ENCODE data around the gene SSBP3.
"Not testable (repeated sequence)": the region's sequence is repeated elsewhere in the genome, so short reads cannot be mapped to it uniquely, and the experiment has no call there.

SSBP3 gene

DNA sequence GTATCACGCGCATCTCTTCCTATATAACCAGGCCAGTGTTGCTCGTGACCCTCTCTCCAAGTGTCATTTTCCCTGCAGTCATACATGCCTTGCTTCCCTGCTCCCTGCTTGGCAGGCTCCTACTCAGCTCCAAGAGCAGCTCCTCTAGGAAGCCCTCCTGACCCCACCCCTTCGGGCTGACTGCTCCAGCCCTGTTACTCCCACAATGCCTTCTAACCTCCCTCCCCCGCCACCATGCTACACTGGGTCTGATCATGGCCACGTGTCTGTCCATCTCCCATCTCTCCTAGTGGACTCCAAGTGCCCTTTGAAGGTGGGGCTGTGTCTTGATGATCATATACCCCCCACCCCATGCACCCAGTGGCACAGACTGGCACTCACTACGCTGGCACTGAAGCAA lies 161.5 kb downstream of the SSBP3 start:
- DNase-seq (ENCODE audit: low spot score) = no peak

DNA sequence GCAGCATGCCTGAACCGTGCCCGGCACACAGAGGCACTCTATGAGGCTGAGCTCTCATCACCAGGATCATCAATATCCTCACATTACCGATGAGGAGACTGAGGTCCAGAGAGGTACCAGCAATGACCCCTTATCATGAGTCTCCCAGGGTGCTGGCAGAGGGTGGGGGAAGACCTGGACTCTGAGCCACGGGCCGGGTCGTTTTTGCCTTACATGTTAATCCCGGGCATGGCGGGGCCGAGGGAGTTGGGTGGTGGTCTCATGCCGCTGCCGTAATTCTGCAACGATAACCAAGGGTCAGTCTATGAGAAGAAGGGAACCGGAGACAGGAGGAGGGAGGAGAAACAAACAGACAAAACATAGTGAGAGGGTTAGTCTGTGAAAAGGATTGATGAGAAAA lies 163.2 kb downstream of the SSBP3 start:
- no peak for DNase-seq (ENCODE audit: low spot score)

DNA sequence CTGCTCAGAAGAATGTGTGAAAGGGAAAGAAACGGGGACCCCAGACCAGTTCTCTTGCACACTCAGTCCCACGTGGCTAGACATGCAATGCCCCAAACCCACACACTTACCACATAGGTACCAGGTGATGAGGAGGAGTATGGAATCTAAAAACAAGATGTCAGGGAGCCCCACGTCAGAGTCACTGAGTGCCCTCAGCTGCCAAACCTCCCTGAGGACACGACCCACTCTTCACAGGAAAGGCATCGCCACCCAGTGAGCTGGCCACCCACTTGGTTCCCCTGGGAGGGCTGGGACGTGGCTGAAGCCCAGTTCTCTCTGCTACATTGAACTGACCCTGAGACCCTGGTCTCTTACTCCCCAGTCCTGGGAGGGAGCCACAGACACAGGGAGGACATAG lies 164.8 kb downstream of the SSBP3 start:
- DNase-seq (ENCODE audit: low spot score) = no peak

DNA sequence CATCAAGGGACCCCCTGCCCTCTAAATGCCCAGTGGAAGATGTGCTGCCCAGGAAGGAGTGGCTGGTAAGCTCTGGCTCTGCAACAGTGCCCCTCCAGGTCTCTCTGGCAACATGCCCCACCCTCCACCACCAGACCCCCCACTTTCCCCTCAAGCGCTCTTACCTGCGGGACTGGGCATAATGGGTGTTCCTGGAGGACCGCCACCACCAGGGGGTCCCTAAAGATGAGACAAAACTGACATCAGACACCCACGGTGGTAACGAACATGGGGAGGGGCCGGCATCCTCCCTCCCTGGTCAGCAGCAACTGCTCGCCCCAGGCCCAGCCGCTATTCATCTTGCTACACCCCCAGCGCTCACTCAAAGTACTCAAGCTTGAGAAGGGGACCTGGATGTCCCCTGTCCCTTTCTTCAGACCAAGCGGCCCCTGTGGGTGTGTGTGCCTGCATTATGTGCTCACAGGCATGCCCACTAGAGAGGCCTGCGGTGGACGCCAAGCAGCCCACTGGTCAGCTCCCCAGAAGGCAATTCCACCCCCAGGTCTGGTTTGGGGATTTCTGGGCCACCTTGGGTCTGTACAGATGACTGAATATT lies 165.4 kb downstream of the SSBP3 start:
- no peak for DNase-seq (ENCODE audit: low spot score)

DNA sequence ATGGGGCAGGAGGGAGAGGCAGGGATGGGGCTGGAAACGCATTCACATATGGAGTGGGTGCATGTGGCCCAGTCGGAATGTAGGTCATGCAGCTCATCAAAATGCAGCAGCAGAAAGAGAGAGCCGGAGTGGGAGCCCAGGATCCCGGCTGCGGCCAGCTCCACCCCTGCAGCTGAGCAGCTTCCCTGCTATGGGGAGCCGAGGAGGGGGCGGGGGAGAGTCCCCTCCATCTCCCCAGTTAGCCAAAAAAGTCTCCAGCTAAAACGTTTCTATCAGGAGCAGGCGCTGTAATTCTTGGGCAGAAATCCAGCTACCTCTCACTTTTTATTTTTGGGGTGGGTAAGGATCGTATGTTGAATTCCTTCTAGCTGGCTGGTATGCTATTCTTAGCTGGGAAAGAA lies 166.6 kb downstream of the SSBP3 start:
- DNase-seq (ENCODE audit: low spot score) = no peak

DNA sequence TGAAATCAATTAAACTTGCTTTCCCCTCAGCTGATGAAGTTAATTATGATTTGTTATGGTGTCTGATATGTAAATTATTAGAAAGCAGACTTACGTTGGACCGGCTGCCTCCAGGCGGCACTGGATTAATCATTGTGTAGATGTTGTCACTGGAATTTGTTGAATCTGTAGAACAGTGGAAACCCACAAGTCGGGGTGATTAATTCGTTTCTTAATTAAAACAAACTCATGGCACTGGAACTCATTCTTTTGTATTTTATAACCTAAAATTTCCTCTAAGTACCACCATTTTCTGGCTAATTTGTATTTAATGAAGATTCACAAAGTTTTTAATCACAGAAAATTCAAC lies 167.2 kb downstream of the SSBP3 start:
- no peak for DNase-seq (ENCODE audit: low spot score)

DNA sequence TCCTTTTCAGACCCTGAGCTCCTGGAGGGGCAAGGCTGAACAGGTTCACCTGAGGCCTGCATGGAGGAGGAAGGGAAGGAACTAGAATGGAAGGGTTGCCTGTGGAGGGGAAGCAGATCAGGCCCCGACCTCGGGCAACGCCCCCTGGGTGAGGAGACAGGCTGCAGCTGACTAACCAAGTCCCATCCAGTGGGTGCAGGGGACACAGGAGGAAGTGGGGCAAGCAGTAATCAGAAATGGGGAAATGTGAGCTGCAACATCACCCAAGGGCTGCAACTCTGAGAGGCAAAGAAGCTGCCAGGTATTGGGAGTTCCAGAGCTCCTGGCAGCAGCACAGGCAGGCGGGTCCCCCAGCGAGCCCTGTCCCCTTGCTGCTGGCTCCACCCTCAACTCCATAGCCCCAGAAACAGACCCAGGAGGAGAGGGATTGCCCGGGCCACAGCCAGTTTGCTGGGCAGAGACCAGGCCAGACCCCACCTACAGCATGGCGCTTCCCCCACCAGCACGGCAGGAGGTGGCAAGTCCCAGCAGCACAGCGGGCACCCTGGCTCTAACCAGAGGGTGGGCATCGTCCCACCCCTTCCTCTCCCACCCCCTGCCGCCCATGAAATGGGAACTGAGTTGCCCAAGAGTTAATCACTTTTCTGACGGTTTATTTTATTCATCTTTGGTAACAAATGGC lies 167.7 kb downstream of the SSBP3 start:
- no peak for DNase-seq (ENCODE audit: low spot score)

DNA sequence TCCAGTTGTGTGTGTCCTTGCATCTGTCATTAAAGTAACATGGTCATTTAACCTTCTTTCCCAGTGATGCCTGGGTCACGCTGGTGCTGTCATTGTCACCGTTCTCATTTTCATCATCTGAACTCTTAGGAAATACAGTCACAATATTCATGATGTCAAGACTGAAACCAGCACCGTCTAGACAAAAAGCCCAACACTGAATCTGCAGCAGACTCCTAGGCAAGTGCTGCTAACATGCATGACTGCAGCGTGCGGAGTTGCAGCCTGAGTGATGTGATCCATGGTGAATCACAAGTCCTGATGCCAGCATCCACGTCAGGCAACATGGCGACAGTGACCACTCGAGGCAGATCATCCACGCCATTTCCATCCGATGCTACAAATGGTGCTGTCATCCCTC lies 168.6 kb downstream of the SSBP3 start:
- no peak for DNase-seq (ENCODE audit: low spot score)

DNA sequence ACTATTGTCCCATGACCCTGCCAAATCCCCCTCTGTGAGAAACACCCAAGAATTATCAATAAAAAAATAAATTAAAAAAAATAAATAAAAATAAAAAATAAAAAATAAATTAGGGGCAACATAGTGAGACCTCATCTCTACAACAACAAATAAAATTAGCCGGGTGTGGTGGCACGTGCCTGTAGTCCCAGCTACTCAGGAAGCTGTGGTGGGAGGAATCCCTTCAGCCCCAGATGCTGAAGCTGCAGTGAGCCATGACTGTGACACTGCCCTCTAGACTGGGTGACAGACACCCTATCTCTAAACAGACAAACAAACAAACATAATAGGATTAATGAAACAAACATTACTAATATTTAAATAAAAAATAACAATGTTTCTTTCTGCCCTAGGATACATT lies 171.9 kb downstream of the SSBP3 start:
- DNase-seq (ENCODE audit: low spot score) = no peak

DNA sequence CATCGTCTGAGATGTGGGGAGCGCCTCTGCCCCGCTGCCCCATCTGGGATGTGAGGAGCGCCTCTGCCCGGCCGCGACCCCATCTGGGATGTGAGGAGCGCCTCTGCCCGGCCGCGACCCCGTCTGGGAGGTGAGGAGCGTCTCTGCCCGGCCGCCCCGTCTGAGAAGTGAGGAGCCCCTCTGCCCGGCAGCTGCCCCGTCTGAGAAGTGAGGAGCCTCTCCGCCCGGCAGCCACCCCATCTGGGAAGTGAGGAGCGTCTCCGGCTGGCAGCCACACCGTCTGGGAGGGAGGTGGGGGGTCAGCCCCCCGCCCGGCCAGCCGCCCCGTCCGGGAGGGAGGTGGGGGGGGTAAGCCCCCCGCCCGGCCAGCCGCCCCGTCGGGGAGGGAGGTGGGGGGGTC lies 173.0 kb downstream of the SSBP3 start:
- not testable (repeated sequence) for DNase-seq (ENCODE audit: low spot score)

DNA sequence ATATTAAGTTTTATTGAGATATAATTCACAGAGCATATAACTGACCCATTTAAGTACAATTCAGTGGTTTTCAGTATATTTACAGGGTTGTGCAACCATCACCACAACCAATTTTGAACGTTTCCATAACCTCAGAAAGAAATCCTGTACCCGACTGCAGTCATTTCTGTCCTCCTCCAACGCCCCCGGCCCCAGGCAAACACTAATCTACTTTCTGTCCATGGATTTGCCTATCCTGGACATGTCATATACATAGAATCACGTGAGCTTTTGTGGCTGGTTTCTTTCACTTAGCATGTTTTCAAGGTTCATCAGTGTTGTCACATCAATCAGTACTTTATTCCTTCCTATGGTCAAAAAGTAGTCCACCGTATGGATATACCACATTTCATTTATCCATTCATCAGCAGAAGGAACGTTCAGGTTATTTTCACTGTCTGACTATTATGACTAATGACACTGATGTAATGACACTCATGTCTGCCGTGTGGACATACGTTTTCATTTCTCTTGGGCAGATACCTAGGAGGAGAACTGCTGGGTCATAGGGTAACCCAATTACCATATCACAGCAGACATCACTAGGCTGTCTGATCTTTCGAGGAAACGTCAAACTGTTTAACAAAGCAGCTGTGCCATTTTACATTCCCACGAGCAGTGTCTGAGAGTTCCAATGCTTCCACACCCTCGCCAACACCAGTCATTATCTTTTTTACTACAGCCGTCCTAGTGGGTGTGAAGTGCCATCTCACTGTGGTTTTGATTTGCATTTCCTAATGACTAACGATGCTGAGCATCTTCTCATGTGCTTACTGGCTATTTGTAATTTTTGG lies 175.5 kb downstream of the SSBP3 start:
- DNase-seq (ENCODE audit: low spot score) = no peak

DNA sequence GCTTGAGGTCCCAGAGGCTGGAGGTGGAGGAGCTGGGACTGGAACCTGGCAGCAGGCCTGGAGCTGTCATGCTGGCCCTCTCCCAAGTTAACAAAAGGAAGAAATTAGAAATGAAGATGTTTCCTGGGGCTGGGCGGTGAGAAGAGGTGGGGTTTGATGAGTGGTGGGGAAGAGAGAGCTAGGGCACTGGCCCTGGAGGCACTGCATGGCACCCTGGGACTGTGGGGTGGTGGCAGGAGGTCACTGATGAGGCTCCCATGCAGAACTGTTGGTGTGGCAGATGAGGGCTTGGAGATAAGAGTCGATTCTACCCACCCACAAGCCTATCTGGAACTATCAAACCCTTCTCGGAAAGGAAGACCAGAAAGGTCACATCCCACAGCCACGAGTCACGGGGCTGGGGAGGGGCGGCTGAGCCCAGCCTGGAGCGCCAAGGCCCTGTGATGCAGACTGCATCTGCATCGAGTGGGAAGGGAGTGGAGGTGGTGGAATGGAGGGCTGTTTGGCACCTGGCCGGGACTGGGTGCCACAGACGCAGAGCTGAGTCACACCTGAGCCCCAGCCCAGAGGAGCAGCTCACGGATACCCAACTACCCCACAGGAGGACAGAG lies 176.8 kb downstream of the SSBP3 start:
- DNase-seq (ENCODE audit: low spot score) = no peak

DNA sequence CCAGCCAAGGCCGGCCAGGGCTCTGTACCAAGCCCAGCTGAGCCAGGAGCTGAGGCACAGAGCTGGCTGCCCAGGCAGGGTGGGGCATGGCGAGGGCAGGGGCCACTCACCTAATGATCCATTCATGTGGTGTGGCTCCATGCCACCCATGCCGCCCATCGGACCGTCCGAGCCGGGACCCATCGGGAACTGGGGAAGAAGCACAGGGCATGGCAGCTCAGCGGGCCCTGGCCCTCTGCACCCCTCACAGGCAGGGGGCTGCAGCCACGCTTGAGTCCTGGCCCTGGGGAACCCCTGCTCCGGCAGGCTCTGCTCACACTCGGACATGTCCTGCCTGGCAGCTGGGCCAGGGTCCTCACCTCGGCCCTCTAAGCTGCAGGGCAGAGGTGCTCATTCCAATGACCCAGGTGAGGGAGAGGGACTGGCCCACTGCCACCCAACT lies 177.5 kb downstream of the SSBP3 start:
- no peak for DNase-seq (ENCODE audit: low spot score)

DNA sequence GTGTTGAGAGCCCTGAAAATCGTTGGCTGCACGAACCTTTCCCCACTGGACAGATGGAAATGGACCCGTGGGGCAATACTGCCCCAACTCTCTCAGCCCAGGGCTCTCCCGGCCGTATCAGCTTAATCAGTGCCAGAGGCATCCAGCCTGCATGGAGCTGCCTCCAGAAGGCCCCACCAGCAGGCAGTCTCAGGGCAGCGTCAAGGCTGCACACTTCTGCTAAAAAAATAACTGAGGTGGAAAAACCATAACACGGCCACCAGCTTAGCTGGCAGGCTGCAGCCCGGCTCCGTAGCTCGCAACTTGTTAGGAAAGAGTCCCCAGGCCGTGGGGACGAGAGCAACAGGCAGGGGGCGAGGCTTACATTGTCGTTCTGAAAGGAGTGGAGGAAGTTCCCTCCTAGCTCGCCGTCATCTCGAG lies 178.3 kb downstream of the SSBP3 start:
- DNase-seq (ENCODE audit: low spot score) = no peak

DNA sequence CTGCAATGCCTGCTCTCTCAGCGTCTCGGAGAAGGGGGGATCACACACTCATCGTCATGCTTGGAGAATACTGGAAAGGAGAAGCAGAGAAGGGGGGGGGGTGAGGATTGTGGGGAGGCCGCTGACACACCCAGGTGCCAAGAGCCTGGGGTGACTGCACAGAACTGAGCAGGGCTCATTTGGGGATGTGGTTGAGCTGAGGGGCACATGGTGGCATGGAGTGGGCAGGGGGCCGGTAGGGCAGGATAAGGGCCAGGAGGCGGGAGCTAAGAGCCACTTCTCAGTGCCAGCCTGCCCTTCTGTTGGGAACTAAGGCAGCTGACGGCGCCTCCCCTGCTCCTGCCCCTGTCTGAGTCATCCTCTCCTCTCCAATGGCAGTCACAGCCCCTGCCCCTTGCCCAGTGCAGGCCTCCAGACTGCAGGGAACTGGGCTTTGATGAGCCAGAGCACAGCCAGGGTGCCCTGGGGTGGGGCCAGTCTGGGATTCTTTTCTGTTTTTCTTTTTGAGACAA lies 179.0 kb downstream of the SSBP3 start:
- DNase-seq (ENCODE audit: low spot score) = no peak

DNA sequence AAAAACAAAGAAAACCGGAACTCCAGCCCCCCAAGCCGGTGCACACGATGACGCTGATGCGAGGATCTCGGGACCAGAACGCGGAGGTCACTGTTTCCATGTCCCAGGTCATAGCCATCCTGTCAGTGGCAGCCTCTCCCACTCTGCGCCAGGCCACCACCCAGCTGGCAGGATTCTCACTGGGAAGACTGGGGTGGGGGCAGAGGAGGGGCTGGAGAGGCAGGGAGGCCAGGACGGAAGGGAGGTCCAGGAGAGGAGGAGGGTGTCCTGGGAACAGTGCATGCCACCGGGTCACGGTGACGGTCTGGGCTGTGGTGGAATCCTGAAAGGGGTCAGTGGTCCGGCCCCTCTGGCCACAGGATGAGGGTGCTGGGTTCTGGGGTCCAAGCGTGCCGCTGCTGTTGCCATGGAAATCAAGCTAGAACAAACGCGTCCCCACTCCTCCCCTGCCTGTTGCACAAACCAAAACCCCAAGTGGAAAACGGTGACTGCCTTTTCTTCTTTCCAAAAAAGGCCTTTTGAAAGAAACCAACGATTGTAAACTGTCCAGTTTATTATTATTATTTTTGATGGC lies 180.1 kb downstream of the SSBP3 start:
- DNase-seq (ENCODE audit: low spot score) = no peak

DNA sequence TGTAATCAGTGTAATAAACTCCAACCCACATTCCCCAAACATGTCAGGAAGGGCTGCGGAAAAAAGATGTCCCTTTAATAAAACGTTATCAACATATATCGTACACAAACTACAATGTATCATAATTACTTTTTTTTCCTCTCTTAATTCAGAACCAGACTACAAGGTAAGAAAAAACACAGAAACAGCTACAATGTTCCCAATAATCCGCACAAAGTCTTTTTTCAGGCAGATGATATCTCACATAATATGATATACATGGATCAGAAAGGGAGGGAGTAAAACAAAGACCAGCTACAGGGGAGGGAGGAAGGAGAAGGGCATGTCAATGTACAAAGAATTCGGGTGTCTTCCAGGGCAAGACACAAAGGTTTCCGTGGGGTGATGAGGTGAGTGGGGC lies 180.8 kb downstream of the SSBP3 start:
- no peak for DNase-seq (ENCODE audit: low spot score)

DNA sequence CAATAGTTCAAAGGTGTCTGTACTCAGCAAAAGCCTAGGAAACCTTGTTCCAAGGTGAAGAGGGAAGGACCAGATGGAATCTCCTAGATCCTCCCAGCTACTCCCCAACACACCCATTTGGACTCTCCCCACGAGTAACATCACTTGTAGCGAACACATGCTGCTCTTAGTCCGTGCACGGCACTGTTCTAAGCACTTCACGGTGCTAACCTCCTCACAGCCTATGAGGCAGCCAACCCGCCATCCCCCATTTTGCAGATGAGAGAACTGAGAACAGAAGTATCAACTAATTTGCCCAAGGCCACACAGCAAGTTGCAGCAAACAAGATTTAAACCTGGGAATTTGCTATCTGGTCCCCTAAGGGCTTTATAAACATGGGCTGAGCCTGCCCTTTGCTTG lies 182.0 kb downstream of the SSBP3 start:
- no peak for DNase-seq (ENCODE audit: low spot score)

DNA sequence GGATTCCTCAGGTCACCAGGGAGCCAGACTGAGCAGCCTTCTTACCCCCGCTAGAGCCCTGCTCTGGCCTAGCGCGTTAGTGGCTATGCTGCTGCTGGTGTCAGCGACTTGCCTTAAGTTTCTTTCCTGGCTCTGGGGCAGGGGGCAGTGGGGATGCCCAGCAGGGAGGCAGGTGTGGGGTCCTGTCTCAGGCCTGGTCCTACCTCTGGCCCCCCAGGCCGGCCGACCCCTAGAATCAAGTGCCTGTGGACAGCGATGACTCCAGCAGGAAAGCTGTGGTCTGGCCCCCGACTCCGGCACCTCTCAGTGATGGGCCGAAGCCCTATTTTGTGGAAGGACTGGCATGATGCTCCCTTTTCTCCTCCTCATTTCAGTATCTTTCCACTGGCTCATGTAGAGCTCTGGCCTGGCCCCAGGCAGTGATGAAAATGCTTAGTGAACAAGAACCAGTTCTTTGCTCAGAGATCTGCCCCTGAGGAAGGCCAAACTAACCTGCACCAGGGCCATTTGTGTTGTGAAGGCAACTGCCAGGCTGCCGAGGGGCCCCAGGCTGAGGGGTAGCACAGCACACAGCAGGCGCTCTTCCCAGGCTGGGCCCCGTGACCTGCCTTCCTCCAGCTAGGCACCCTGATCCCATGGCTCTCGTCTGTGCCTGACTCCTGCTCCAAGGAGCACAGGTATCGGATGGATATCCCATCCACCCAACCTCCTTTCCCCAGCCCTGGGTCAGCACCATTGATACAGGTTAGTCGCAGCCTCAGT lies 182.6 kb downstream of the SSBP3 start:
- DNase-seq (ENCODE audit: low spot score) = no peak

DNA sequence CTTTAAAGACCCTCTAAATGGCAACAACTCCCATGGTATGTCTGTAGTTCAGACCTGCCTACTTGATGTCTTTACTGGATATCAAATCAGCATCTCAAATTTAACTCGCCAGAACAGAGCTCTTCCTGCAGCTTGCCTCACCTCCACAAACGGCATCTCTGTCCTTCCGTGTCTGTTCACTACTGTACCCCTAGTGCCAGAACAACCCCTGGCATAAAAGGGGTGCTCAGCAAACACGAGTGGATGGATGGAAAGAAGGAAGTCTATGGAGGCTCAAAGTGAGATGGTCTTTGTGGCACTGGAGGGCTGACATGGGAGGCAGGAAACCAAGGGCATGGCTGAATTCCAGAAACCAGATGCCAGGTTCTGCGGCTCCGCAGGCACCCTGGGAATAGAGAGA lies 183.5 kb downstream of the SSBP3 start:
- DNase-seq (ENCODE audit: low spot score) = no peak

DNA sequence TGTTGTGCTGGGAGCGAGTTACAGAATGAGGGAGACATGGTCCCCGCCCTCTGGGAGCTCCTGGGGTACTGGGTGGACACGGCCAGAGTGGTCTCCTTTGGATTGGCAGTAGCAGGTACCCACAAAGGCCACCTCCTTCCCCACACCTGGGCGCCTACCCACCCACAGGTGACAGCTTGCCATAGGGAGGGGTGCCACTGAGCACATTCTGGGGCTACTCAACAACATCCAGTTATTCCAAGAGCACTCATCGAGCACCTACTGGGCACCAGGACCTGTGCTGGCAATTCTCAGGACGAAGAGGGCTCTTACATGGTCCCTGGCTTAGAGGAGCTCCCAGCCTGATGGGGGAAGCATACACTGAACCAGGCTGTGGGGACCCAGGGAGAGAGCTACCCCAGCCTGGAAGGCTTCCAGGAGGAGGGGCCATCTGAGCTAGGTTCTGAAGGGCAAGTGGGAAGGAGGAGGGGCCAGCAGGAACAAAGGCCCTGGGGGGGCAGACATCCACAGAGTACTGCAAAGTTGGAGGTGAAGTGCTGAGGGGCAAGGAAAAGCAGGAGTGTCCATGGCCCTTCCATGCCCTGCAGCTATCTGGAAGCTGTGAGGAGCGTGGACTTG lies 184.2 kb downstream of the SSBP3 start:
- no peak for DNase-seq (ENCODE audit: low spot score)

Data from kidney capillary endothelial cell (primary cell).